AG08395 (cell line): ENCODE results near the gene TFAP2E.
"Not testable (repeated sequence)": the region's sequence is repeated elsewhere in the genome, so short reads cannot be mapped to it uniquely, and the experiment has no call there.

Experiments
- DNase-seq: peaks from one replicate; pipeline ENCODE4 v3.0.0; 2012; ENCODE audit warnings: mixed read lengths, low spot score

Gene TFAP2E

DNA sequence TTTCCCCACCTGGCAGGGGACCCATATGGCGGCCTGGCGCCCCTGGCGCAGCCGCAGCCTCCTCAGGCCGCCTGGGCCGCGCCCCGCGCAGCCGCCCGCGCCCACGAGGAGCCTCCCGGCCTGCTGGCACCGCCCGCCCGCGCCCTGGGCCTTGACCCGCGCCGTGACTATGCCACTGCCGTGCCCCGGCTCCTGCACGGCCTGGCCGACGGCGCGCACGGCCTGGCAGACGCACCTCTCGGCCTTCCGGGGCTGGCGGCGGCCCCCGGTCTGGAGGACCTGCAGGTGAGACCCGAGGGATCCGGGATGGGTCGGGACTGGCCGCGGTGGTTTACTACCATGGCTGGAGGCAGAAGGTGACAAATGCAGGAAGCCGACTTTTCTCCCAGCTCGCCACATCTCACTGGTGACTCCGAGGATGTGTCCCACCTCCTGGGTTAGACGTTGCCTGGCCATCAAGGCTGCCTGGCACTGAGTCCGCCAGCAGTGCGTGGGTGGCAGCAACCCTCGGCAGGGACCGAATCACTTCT lies 1.1 kb downstream of the TFAP2E start:
- DNase-seq = no peak

DNA sequence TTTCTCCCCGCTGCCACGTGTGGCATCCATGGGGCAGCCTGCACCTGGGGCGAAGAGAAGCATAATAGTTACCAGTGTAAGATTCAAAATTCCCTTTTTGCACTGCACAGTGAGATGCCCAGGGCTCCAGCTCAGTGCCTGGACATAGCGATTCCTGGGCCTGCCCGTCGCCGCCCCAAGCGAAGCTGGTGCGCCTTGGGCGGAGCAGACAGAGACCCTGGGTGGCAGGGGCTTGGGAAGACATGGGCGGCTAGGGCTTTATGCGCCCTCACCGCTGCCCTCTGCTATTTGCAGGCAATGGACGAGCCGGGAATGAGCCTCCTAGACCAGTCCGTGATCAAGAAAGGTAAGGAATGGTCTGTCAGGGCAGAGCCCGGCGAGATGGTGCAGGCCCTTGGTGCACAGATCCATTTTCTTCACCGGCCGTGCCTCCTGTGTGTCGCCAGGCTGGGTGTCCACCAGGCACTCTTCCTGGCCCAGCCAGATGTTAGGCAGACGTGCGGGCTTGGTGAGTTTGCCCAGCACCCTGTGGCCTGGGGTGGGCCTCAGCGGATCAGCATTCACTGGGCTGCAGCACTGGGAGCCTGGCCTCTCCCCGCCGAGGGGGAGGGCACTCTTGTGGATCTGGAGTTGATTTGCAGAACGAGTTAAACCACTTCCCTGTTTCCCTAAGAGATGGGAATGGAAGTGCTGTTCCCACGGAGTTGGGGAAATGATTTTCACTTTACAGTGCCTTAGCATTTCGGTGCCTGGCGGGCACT lies 1.7 kb downstream of the TFAP2E start:
- DNase-seq = no peak

GRCh38 chr1:35575416-35575958 lies 2.4 kb downstream of the TFAP2E start:
- no peak for DNase-seq

DNA sequence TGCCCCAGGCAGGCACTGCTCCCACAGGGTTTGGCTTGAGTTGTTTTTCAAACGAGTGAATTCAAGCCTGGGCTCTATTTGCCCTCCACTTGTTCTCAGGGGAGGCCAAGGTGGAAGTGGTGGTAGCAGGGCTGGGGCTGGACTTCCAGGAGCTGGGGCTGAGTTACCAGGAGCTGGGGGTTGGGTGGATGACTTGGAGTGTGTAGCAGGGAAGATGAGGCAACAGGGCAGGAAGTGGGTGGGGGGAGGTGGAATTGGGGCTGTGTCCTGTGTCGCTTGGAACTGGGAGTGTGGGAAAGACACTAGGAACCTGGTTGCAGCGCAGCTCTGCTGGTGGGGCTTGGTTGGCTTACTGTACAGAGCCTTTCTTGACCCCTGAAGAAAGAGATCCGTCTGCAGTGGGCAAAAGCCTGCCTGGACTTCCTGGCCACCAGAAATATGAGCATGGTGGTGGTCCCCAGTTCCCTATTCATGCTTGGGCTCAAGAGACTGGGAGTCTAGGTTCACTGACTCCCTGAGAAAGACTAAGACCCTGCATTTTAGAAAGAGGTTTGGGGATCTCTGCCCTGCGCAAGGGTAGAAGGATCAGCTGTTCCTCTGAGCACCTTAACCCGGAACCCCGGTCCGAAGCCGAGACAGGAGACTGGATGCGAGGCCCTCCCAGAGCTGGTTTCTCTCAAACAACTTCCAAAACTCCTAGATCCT lies 3.1 kb downstream of the TFAP2E start:
- DNase-seq = no peak

DNA sequence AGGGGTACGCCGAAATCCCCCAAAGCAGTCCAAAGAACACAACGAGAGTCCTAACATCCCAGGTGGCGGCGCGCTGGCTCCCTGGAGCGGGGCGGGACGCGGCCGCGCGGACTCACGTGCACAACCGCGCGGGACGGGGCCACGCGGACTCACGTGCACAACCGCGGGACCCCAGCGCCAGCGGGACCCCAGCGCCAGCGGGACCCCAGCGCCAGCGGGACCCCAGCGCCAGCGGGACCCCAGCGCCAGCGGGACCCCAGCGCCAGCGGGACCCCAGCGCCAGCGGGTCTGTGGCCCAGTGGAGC lies 3.6 kb downstream of the TFAP2E start:
- DNase-seq = not testable (repeated sequence)

GRCh38 chr1:35577071-35577998 lies 4.2 kb downstream of the TFAP2E start:
- DNase-seq = no peak

DNA sequence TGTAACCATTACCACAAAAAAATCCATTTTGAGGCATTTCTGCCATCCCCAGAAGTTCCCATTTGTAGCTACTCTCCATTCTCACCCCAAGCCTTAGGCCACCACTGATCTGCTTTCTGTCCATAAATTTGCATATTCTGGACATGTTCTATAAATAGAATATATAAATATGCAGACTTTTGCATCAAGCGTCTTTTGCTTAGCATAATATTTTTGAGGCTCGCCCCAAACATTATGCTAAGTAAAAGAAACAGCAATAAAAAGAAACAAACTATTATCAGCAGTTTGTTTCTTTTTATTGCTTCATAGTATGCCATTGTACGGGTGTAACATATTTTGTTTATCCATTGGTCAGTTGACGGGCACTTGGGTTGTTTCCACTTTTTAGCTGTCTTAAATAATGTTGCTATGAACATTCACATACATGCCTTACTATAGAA lies 7.9 kb downstream of the TFAP2E start:
- DNase-seq = no peak

DNA sequence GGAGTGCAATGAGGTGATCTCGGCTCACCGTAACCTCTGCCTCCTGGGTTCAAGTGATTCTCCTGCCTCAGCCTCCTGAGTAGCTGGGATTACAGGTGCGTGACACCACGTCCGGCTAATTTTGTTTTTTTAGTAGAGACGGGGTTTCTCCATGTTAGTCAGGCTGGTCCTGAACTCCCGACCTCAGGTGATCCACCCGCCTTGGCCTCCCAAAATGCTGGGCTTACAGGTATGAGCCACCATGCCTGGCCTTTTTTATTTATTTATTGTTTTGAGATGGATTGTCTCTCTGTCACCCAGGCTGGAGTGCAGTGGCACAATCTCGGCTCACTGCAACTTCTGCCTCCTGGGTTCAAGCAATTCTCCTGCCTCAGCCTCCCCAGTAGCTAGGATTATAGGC lies 8.5 kb downstream of the TFAP2E start:
- not testable (repeated sequence) for DNase-seq

DNA sequence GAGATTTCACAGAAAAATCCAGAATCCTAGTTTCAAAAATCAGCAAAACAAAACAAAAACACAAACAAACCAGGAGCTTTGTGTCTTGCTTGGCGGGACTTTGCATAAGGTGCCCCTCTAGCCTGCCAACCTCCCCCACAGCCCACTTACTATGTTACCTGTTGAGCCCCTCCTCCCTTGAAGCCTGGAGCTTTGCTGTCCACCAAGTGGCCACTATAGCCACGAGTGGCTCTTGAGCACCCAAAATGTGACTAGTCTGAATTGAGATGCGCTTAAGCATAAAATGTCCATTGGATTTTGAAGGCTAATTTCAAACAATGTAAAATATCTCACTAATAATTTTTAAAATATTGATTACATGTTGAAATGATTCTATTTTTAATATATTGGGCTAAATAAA lies 12.2 kb downstream of the TFAP2E start:
- DNase-seq = no peak

- DNase-seq = not testable (repeated sequence)
Measured at GRCh38 chr1:35585805-35586204, 12.7 kb downstream of the TFAP2E start.

GRCh38 chr1:35586808-35587207 lies 13.7 kb downstream of the TFAP2E start:
- DNase-seq = no peak

DNA sequence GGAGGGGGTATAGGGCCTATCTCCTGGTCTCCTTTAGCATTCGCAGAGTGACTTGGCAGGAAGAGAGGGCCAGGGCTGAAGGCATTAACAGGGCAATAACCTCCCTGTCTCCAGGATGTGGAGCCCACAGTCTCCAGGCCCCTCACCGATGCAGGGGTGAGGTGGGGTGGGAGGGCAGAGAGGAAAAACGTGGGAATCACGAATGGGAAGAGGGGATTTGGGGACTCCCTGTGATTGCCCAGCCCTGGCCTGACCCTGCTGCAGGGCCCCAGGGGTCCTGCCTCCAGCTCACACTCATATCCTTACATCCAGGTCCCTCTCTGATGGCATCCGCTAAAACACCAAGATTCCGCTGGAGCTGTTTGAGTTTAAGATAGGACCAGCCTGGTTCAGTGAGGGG lies 14.6 kb downstream of the TFAP2E start:
- no peak for DNase-seq

GRCh38 chr1:35588197-35588910 lies 15.2 kb downstream of the TFAP2E start:
- DNase-seq = no peak

DNA sequence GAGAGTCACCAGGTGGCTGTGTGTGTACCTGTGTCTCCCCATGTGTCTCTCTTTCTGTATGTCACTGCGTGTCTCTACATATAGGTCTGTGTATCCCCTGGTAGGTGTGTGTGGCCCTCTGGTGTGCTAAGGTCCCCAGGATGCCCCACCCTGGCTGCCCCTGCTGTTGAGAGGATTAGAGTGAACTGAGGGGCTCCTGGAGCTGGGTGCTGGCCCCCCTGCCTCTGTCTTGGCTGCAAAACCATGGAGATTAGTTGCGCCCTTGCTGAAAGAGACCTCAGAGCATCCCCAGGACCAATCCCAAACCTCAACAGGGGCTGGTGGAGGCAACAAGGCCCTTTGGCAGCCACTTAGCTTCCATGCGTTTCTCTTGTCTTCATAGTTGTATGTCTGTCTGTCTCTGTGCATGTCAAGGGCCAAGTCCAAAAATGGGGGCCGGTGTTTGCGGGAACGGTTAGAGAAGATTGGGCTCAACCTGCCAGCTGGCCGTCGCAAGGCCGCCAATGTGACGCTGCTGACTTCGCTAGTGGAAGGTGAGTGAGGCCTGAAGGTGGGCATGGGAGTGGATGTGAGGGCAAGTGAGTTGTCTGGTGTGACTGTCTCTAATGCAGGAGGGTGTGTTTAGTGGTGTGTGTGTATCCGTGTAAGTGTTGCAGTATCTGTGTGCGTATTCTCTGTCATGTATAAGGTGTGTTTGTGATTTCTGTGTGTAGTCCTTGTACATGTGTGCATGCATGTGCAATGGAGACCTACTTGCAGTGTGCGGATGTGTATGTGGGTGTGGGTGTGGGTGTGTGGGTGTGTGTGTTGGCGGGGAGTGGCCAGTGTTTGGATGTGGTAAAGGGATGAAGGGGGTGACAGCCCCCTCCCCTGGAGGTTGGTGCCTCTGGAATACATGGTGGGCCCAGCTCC lies 16.7 kb downstream of the TFAP2E start:
- no peak for DNase-seq

DNA sequence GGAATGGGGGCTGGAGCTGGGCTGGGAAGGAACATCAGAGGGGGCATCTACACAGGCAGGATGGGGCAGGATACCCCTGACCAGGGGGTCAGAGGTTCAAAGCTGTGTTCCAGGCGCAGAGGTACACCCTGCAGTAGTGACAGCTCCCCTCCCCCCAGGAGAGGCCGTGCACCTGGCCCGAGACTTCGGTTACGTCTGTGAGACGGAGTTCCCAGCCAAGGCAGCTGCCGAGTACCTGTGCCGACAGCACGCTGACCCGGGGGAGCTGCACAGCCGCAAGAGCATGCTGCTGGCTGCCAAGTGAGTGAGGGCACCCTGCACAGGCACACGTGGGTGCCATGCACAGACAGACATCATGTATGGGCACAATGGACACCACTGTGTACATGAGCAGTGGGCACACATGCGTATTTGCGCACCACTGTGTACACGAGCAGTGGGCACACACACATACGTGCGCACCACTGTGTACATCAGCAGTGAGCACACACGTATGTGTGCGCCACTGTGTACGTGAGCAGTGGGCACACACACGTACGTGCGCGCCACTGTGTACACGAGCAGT lies 17.4 kb downstream of the TFAP2E start:
- DNase-seq = no peak

- no peak for DNase-seq
Measured at GRCh38 chr1:35591211-35591610, 18.1 kb downstream of the TFAP2E start.

DNA sequence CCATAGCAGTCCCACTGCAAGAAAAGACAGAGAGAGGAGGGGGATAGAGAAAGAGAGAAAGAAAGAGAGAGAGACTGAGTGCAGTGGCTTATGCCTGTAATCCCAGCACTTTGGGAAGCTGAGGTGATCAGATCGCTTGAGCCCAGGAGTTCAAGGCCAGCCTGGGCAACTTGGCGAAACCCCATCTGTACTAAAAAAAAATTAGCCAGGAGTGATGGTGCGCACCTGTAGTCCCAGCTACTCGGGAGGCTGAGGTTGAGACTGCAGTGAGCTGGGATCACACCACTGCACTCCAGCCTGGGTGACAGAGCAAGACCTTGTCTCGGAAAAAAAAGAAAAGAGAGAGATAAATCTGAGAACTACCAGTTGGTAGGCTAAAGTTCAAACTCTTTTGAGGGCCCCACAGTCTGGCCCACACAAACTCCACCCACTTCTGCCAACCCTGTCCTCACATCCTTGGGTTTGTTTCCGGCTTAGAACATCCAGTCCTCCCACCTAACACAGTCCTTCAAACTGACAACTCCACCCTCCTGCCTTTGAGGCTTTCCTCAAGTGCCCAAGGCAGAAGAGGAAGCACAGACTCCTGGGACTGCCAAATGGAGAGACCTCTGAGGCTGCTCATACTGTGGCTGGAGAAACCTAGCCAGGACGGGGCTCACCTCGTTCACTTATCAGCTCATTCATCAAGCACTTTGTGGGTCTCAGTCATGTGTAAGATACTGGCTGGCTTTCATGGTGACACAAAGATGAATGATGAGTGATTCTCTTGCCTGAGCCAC lies 20.1 kb downstream of the TFAP2E start:
- no peak for DNase-seq

- no peak for DNase-seq
Measured at GRCh38 chr1:35594005-35594760, 21.1 kb downstream of the TFAP2E start.

GRCh38 chr1:35595684-35596083 lies 22.6 kb downstream of the TFAP2E start:
- no peak for DNase-seq
